Activated CD8-positive, alpha-beta memory T cell treated with anti-CD3 and anti-CD28 coated beads, Interleukin-2, amount 50 U/mL, for 1 hour (primary cell): ENCODE measurements around the gene PANK2.
"Not testable (repeated sequence)": the region's sequence is repeated elsewhere in the genome, so short reads cannot be mapped to it uniquely, and the experiment has no call there.

Experiments used
- DNase-seq: peaks from one replicate; pipeline ENCODE4 v3.0.0-alpha.2; 2020; ENCODE audit errors: extremely low read depth

Gene PANK2

DNA sequence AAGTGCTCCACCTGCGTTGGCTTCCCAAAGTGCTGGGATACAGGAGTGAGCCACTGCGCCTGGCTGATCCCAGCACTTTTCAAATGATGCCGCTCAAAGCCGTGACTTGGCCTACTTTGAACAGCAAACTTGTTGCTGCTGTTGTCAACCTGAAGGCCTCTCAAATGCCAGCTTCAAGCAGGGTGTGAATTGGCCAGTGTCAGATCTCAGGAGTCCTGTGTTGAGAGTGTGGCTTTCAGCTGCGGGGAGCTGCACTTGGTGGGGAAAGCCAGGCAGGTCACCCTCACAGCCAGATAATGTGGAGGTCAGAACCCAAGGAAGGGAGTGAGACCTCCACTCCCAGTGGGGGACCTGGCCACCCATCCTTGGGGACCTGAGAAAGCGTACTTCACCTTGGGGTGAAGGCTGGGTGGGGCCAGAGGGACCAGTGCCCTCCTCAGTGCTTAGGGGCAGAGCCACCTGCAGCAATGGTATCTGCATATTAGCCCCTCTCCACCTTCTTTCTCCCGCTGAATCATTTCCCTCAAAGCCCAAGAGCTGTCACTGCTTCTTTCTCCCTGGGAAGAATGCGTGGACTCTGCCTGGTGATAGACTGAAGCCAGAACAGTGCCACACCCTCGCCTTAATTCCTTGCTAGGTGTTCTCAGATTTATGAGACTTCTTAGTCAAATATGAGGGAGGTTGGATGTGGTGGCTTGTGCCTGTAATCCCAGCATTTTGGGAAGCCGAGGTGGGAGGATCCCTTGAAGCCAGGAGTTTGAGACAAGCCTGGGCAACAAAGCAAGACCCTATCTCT, 19.1 kb upstream of the PANK2 start:
- no peak for DNase-seq

DNA sequence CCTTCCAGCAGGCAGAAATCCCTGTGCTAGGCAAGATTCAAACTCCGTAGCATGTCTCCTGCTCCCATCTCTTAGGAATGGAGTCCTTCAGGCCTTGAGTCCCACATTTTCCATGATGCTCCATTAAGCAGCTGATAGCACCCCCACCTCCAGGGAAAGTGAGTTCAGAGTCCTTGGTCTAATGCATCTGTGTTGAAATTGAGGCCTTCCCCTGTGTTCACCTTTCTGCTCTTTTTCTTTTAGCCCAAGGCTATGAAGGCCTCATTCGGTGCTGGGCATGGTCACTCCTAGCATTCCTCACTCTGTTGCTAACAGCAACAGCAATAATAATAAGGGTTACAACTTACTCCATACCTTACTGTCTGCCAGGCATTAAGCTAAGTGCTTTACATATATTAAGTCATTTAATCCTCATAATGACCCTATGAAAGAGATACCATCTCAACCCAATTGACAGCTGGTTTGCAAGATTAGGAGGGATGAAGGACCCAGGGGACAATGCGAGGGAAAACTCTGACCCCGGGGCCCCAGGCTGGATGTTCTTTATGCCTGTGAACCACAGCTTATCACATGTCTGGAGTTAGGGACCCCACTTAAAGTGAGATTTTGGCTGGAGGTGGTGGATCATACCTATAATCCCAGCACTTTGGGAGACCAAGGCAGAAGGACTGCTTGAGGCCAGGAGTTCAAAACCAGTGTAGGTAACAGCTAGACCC, 17.5 kb upstream of the PANK2 start:
- DNase-seq, result no peak

- no peak for DNase-seq
These were observed 15.7 kb upstream of the PANK2 start for GRCh38 chr20:3873507-3873906.

DNA sequence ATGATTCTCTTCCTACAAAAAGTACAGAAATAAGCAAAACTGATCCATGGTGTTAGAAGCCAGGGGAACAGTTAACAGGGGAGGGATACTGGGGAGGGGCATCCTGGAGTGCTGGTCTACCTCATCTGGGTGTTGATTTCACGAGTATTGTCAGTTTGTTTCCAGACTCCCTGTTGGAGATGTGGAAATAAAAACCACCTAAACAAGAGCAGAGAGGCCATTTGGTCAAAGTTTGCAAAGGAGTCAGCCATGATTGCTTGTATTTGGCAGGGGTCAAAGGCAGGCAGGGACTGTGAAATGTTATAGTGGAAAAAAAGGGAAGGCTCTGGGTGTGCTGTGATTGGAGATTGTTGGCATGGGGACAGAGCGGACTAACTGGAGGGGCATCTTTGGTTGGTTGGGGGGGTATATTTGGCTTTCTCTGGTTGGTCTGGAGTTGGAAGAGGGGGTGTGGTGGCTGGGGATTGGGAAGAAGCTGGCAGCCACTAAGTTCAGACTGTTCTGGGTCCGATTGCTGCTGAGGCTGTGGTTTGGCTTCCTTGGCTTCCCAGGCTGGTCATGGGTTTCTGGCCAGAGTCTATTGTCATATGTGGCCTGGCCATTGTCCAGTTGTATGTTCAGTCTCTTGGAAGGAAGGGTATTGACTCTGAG, 14.9 kb upstream of the PANK2 start:
- DNase-seq, result no peak

DNA sequence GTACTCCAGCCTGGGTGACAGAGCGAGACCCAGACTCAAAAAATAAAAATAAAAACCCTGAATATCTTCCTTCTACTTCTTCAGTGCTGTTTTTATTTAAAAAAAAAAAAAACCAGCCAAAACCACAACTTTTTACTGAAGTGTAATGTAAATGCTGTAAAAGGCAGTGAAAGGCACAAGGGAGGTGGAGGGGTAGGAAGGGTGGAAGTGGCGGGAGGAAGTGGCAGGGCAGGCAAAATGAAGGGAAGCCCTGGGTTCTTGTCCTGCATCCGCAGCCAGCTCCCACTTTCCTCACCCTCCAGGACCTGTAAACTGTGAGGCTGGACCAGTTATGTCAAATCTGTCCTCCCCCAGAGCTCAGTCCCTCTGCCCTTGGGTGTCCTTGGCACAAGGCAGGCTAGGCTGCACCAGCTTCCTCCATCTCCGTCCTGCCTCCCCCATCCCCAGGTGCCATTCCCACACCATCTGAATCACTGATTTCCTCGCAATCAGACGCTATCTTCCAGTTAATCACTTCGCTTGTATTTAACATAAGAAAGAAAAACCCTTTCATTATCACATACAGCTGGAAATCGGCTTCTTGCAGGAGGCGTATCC, 13.7 kb upstream of the PANK2 start:
- no peak for DNase-seq

GRCh38 chr20:3876000-3876399, 13.2 kb upstream of the PANK2 start:
- no peak for DNase-seq

- no peak for DNase-seq
These were observed 12.5 kb upstream of the PANK2 start for GRCh38 chr20:3876676-3877075.

DNA sequence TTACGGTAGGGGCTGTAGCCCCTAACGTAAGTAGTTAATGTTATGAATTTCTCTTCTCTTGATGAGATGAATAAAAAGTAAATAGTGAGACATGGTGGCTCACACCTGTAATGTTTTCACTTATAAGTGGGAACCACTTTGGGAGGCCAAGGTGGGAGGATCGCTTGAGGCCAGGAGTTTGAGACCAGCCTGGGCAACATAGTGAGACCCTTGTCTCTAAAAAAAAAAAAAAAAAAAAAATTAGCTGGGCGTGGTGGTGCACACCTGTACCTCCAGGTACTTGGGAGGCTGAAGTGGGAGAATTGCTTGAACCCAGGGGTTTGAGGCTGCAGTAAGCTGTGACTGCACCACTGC, 10.3 kb upstream of the PANK2 start:
- DNase-seq, result not testable (repeated sequence)

GRCh38 chr20:3885715-3886114, 3.5 kb upstream of the PANK2 start:
- no peak for DNase-seq

GRCh38 chr20:3887876-3888620, 1.1 kb upstream of the PANK2 start:
- no peak for DNase-seq

GRCh38 chr20:3889489-3890397, 556 bp downstream of the PANK2 start:
- no peak for DNase-seq

DNA sequence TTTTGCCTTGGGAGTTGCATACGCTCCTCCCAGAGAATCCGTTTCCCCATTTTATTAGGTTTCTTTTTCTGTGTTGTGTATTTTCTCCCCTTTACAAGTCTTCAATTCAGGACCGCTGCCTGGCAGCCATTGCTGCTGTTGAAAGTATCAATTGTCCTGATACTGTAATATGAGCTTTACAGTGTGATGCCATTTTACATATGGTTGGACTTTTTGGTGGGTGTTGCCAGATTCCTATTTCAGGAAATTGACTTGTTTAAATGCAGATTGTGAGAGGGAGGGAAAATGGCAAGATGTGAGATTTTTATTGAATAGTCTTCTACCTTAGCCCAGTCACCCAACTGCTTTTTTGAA, 1.2 kb downstream of the PANK2 start:
- DNase-seq, result no peak

- DNase-seq, result no peak
These were observed 2.1 kb downstream of the PANK2 start for GRCh38 chr20:3890999-3891929.

GRCh38 chr20:3894796-3895195, 5.6 kb downstream of the PANK2 start:
- no peak for DNase-seq

GRCh38 chr20:3896302-3896701, 7.1 kb downstream of the PANK2 start:
- no peak for DNase-seq

DNA sequence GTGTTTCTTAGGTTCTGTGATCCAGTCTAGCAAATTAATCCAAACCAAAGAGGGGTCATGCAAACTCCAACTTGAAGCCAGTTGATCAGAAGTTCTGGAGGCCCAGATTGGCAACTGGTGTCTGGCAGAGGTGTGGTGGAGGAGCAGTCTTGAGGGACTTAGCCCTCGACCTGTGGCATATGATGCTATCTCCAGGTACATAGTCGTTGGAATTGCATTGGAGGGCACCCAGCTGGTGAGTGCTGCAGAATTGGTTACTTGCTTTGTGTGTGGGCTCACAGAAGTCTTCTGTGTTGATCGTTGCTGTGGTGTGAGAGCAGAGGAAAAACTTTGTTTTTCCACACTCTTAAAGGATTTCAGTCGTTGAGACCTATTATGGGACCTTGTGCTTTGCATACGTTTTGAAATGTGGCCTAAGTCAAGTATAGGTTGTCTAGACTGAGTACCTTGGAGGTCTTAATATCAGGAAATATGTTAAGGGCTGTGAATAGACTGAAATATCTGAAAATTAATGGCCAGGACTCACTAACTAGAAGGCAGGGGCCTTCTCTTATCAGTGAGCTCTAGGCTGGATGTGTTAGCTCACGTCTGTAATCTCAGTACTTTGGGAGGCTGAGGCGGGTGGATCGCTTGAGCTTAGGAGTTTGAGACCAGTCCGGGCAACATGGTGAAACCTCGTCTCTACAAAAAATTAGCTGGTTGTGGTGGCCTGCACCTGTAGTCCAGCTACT, 7.8 kb downstream of the PANK2 start:
- DNase-seq, result no peak

GRCh38 chr20:3898181-3898580, 9.0 kb downstream of the PANK2 start:
- not testable (repeated sequence) for DNase-seq

GRCh38 chr20:3898639-3899038, 9.5 kb downstream of the PANK2 start:
- no peak for DNase-seq

DNA sequence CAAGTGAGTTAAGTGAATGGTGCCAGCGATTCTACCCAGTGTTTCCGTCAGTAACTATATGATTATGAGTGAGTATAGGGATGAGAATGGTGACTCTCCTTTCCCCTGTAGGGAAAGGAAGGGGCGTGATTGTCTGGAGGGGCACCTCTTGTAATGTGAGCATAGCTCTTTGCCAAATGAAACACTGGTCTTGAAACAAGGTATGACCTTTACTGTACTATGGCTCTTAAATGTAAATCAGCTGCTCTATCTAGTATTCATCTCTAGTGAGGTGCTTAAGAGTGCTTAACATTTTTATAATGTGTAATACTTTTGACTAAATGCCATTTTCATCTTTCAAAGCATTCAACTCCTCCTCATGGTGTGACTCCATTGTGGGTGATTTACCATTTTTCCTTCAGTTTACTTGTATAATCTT, 11.0 kb downstream of the PANK2 start:
- no peak for DNase-seq
